HG02943 (cell line): Measurements from ENCODE around the gene DTX3.
"Not testable (repeated sequence)": the region's sequence is repeated elsewhere in the genome, so short reads cannot be mapped to it uniquely, and the experiment has no call there.

Experiments
- ATAC-seq: cut with Tn5 transposase; IDR thresholded peaks from one replicate; pipeline ENCODE4 v1.9.1; 2021; ENCODE audit warnings: mild to moderate bottlenecking, low read depth, moderate library complexity; ENCODE audit not compliant: unreplicated experiment

DTX3 gene

GRCh38 chr12:57604454-57604991 is at the start of gene DTX3:
Gene DTX3, plus strand, starts transcription at chr12:57604824. Its CDS starts 1,694 bp downstream, at chr12:57606518.
- no peak for ATAC-seq

- no peak for ATAC-seq
Measured at GRCh38 chr12:57554897-57555296, 49.7 kb upstream of the DTX3 start.

GRCh38 chr12:57558864-57559263 is 45.8 kb upstream of the DTX3 start:
- no peak for ATAC-seq

- no peak for ATAC-seq
Measured at GRCh38 chr12:57560516-57560915, 44.1 kb upstream of the DTX3 start.

- ATAC-seq, result not testable (repeated sequence)
Measured at GRCh38 chr12:57561117-57561516, 43.5 kb upstream of the DTX3 start.

- no peak for ATAC-seq
Measured at GRCh38 chr12:57563358-57563757, 41.3 kb upstream of the DTX3 start.

GRCh38 chr12:57564178-57564740 is 40.4 kb upstream of the DTX3 start:
- no peak for ATAC-seq

- ATAC-seq, result no peak
Measured at GRCh38 chr12:57568838-57569237, 35.8 kb upstream of the DTX3 start.

- ATAC-seq, result no peak
Measured at GRCh38 chr12:57569858-57570257, 34.8 kb upstream of the DTX3 start.

- ATAC-seq, result not testable (repeated sequence)
Measured at GRCh38 chr12:57570438-57570837, 34.2 kb upstream of the DTX3 start.

- no peak for ATAC-seq
Measured at GRCh38 chr12:57571926-57572762, 32.5 kb upstream of the DTX3 start.

GRCh38 chr12:57574795-57575194 is 29.8 kb upstream of the DTX3 start:
- ATAC-seq, result no peak

GRCh38 chr12:57575771-57576612 is 28.6 kb upstream of the DTX3 start:
- no peak for ATAC-seq

GRCh38 chr12:57576613-57577160 is 27.9 kb upstream of the DTX3 start:
- no peak for ATAC-seq

- no peak for ATAC-seq
Measured at GRCh38 chr12:57577981-57578758, 26.5 kb upstream of the DTX3 start.

GRCh38 chr12:57579011-57579410 is 25.6 kb upstream of the DTX3 start:
- ATAC-seq, result no peak

GRCh38 chr12:57579677-57580465 is 24.8 kb upstream of the DTX3 start:
- ATAC-seq, result no peak

GRCh38 chr12:57580466-57580795 is 24.2 kb upstream of the DTX3 start:
- no peak for ATAC-seq

- no peak for ATAC-seq
Measured at GRCh38 chr12:57581802-57582201, 22.8 kb upstream of the DTX3 start.
